GM03348 (cell line): ENCODE results near the gene DQX1.

Experiments
- DNase-seq: peaks from one replicate; pipeline ENCODE4 v3.0.0; 2012; ENCODE audit warnings: low spot score

DQX1 gene

GRCh38 chr2:74553892-74554819 is 28.1 kb upstream of the DQX1 start, which contains the start of the genes DOK1 and LOXL3:
TSS of gene DOK1 (plus strand) at chr2:74554720. CDS start at chr2:74554755, 35 bp downstream.
TSS of gene LOXL3 (minus strand) at chr2:74553942. CDS start at chr2:74552634, 1,308 bp downstream.
- DNase-seq, result peak; percentile 95

- no peak for DNase-seq
Measured at GRCh38 chr2:74552914-74553811, 27.1 kb upstream of the DQX1 start.

GRCh38 chr2:74551942-74552913 is 26.2 kb upstream of the DQX1 start:
- DNase-seq, result no peak

- DNase-seq, result no peak
Measured at GRCh38 chr2:74551530-74551929, 25.5 kb upstream of the DQX1 start.

GRCh38 chr2:74550231-74550630 is 24.2 kb upstream of the DQX1 start:
- DNase-seq, result no peak

GRCh38 chr2:74548900-74549826 is 23.1 kb upstream of the DQX1 start:
- DNase-seq, result peak; percentile 91

GRCh38 chr2:74548285-74548899 is 22.4 kb upstream of the DQX1 start:
- DNase-seq, result no peak

GRCh38 chr2:74546004-74546403 is 20.0 kb upstream of the DQX1 start:
- DNase-seq, result no peak

- DNase-seq, result no peak
Measured at GRCh38 chr2:74544634-74545033, 18.6 kb upstream of the DQX1 start.

GRCh38 chr2:74542978-74543377 is 16.9 kb upstream of the DQX1 start:
- no peak for DNase-seq

GRCh38 chr2:74540291-74540690 is 14.3 kb upstream of the DQX1 start:
- peak; percentile 49 for DNase-seq

GRCh38 chr2:74538881-74539339 is 12.9 kb upstream of the DQX1 start:
- DNase-seq, result no peak

- no peak for DNase-seq
Measured at GRCh38 chr2:74537140-74537539, 11.1 kb upstream of the DQX1 start.

- DNase-seq, result no peak
Measured at GRCh38 chr2:74536166-74536950, 10.3 kb upstream of the DQX1 start.

GRCh38 chr2:74535440-74535965 is 9.5 kb upstream of the DQX1 start:
- DNase-seq, result no peak

GRCh38 chr2:74534411-74534810 is 8.4 kb upstream of the DQX1 start:
- no peak for DNase-seq

- DNase-seq, result no peak
Measured at GRCh38 chr2:74533464-74533863, 7.4 kb upstream of the DQX1 start.

- DNase-seq, result peak; percentile 50
Measured at GRCh38 chr2:74532222-74532621, 6.2 kb upstream of the DQX1 start.

- no peak for DNase-seq
Measured at GRCh38 chr2:74531666-74532065, 5.6 kb upstream of the DQX1 start.
